Smooth muscle cell (in vitro differentiated cells): ENCODE data around the gene EDN2. TPM values are rescaled to one million over a fixed set of nuclear protein-coding genes. Genes with fewer than 3 reads are reported as not detected.

ENCODE experiments used
- DNase-seq: peaks from one replicate; lab custom pipeline; 2025; ENCODE audit not compliant: unreplicated experiment; lab: John Stamatoyannopoulos, UW
- H2AFZ ChIP-seq: fragments of 200-600 bp; sonication (generic); 2 replicates; pipeline ENCODE4 v1.6.0; 2016; ENCODE audit warnings: antibody characterized with exemption, low read depth, mild to moderate bottlenecking
- H3F3A ChIP-seq: fragments of 200-600 bp; sonication (generic); 2 replicates; pipeline ENCODE4 v1.6.0; 2017; ENCODE audit warnings: antibody characterized with exemption, low read depth
- H3K27ac ChIP-seq: fragments of 200-600 bp; sonication (generic); 2 replicates; pipeline ENCODE4 v1.5.1; 2016; ENCODE audit warnings: low read depth, mild to moderate bottlenecking
- H3K27me3 ChIP-seq: fragments of 200-600 bp; sonication (generic); 2 replicates; pipeline ENCODE4 v1.6.1; 2016; ENCODE audit warnings: low read depth, mild to moderate bottlenecking
- H3K36me3 ChIP-seq: fragments of 200-600 bp; sonication (generic); 2 replicates; pipeline ENCODE4 v1.5.1; 2016; ENCODE audit warnings: low read depth
- H3K4me1 ChIP-seq: fragments of 200-600 bp; sonication (generic); 2 replicates; pipeline ENCODE4 v1.5.1; 2016; ENCODE audit warnings: low read depth
- H3K4me2 ChIP-seq: fragments of 200-600 bp; sonication (generic); 2 replicates; pipeline ENCODE4 v1.6.0; 2016; ENCODE audit warnings: mild to moderate bottlenecking
- H3K4me3 ChIP-seq: fragments of 200-600 bp; sonication (generic); 2 replicates; pipeline ENCODE4 v1.5.1; 2016; ENCODE audit warnings: mild to moderate bottlenecking
- H3K79me2 ChIP-seq: fragments of 200-600 bp; sonication (generic); 2 replicates; pipeline ENCODE4 v1.6.0; 2016; ENCODE audit warnings: low read depth, mild to moderate bottlenecking
- H3K9ac ChIP-seq: fragments of 200-600 bp; sonication (generic); 2 replicates; pipeline ENCODE4 v1.6.0; 2016; ENCODE audit warnings: low read depth
- H3K9me3 ChIP-seq: fragments of 200-600 bp; sonication (generic); replicated peaks from 2 replicates; pipeline ENCODE4 v1.5.1; 2016; ENCODE audit warnings: low read depth
- H4K20me1 ChIP-seq: fragments of 200-600 bp; sonication (generic); 2 replicates; pipeline ENCODE4 v1.6.0; 2016; ENCODE audit warnings: low read depth
- WGBS: methylation state at CpG from one replicate; pipeline ENCODE4 v1.1.7; 2016; ENCODE audit warnings: low lambda C conversion rate; 5-methylcytosine and 5-hydroxymethylcytosine counted together
- polyA plus RNA-seq: library from polyadenylated mRNA; unstranded; fragments of >200 nt; fragmentation: Nextera tagmentation; extraction: Ambion mirVana; gene quantifications from 2 replicates; pipeline ENCODE4 v1.2.1, GENCODE V29; 2016
- total RNA-seq: library from RNA; depleted of rRNA; stranded (reverse); fragments of >200 nt; gene quantifications from 2 replicates; pipeline ENCODE4 v1.2.3, GENCODE V29; 2014
- TF ChIP-seq, protein P1 (sequence below): fragments of 200-600 bp; sonication (generic); IDR thresholded peaks from 2 replicates; pipeline ENCODE4 v1.5.1; 2017; ENCODE audit warnings: borderline replicate concordance, mild to moderate bottlenecking, antibody characterized with exemption; ENCODE audit not compliant: insufficient read depth, poor library complexity, severe bottlenecking

The EDN2 gene
- total and polyA plus RNA-seq, 2 experiments from 2014 or later, result not detected

DNA sequence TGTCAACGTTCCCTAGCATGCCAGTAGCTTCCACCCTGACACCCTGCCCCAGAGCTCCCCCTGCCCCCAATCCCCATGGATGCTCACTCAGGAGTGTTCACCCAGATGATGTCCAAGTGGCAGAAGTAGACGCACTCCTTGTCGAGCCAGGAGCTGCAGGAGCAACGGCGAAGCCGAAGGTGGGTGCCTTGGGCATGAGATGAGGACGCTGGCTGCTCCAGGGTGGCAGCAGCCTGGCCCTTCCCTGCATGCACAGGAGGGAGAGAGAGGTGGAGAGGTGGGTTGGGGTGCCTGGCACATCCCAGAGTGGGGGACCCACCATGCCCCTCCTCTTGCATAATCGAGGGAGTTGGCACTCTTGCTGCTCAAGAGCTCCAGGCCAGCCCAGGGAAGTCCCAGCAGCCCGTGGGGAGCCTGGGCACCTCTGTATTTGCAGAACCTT is 502 bp downstream of the EDN2 start:
- Histone ChIP-seq H3K27me3 (no peaks in the 10 kb centered on the region), H3K4me2 (no peak overlapping the region), H3K4me1 (peaks cover 33% of the 10 kb centered on the region), H3F3A (no peaks in the 10 kb centered on the region), H3K27ac (no peak overlapping the region), H3K36me3 (no peaks in the 10 kb centered on the region), H3K9me3 (no peaks in the 10 kb centered on the region), H3K4me3 (no peak overlapping the region), H3K9ac (no peak overlapping the region), H2AFZ (no peak overlapping the region), H3K79me2 (no peaks in the 10 kb centered on the region), H4K20me1 (no peaks in the 10 kb centered on the region)
- no peak for DNase-seq
- WGBS, result 83% methylated on average over 8 of the region's 9 CpGs
- TF ChIP-seq, protein P1, sequence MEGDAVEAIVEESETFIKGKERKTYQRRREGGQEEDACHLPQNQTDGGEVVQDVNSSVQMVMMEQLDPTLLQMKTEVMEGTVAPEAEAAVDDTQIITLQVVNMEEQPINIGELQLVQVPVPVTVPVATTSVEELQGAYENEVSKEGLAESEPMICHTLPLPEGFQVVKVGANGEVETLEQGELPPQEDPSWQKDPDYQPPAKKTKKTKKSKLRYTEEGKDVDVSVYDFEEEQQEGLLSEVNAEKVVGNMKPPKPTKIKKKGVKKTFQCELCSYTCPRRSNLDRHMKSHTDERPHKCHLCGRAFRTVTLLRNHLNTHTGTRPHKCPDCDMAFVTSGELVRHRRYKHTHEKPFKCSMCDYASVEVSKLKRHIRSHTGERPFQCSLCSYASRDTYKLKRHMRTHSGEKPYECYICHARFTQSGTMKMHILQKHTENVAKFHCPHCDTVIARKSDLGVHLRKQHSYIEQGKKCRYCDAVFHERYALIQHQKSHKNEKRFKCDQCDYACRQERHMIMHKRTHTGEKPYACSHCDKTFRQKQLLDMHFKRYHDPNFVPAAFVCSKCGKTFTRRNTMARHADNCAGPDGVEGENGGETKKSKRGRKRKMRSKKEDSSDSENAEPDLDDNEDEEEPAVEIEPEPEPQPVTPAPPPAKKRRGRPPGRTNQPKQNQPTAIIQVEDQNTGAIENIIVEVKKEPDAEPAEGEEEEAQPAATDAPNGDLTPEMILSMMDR, result no peak

- Histone ChIP-seq H3K36me3 (no peaks in the 10 kb centered on the region), H3K4me1 (peaks cover 28% of the 10 kb centered on the region), H3K27me3 (no peaks in the 10 kb centered on the region), H3K9me3 (no peaks in the 10 kb centered on the region), H2AFZ (no peak overlapping the region), H4K20me1 (no peaks in the 10 kb centered on the region), H3F3A (no peaks in the 10 kb centered on the region), H3K4me3 (no peak overlapping the region), H3K4me2 (no peak overlapping the region), H3K9ac (no peak overlapping the region), H3K79me2 (no peaks in the 10 kb centered on the region), H3K27ac (no peak overlapping the region)
- DNase-seq, result no peak
- WGBS, result 78% methylated on average over 21 of the region's 21 CpGs
- TF ChIP-seq, protein P1, result no peak
Measured at GRCh38 chr1:41483001-41483850, 1.3 kb downstream of the EDN2 start.

DNA sequence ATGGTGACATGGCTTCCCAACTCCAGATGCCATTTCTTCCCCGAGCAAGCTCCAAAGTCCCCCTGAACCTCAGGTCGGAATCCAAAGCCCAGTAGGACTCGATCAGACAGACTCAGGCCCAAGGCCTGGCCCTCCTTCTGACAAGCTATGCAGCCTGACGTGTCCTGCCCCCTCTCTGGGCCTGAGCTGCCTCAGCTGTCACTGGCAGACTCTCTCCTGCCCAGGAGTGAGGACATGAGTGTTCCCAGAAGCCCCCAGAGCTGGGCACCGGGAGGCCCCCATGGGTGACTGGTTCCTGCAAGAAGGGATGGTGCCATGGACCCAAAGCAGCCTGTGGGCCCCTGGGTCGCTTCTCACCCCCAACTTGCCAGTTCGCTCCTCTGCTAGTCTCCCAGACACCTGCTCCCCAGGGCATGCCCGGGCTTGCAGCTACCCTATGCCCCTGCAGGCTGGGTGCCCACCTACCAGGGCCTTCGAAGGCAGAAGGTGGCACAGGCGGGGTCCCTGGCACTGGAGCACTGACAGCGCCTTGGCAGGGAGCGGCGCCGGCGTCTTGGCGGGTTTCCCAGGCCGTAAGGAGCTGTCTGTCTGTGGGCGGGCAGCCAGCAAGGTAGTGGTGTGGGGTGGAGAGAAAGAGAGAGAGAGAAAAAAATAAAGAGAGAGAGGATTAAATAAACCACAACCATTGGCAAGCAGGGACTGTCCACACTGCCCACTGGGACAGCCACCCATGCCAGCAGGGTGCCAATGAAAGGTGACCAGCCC is 2.3 kb downstream of the EDN2 start:
- H2AFZ ChIP-seq, result no peak overlapping the region

More for the DNA sequence above, 2.3 kb downstream of the EDN2 start:
- H3K4me3 ChIP-seq, result no peak overlapping the region
- H3K9ac ChIP-seq, result no peak overlapping the region
- no peaks in the 10 kb centered on the region for H3K27me3 ChIP-seq
- peaks cover 17% of the 10 kb centered on the region for H3K4me1 ChIP-seq
- TF ChIP-seq, protein P1, result no peak
- no peaks in the 10 kb centered on the region for H3K9me3 ChIP-seq
- H3K36me3 ChIP-seq, result no peaks in the 10 kb centered on the region
- H3K27ac ChIP-seq, result no peak overlapping the region
- H3K79me2 ChIP-seq, result no peaks in the 10 kb centered on the region
- H4K20me1 ChIP-seq, result no peaks in the 10 kb centered on the region
- no peak for DNase-seq
- 93% methylated on average over 18 of the region's 18 CpGs for WGBS
- H3F3A ChIP-seq, result no peaks in the 10 kb centered on the region
- no peak overlapping the region for H3K4me2 ChIP-seq
